NCI-H2081 treated with DMSO at 0.1 percent for 48 hours (cell line): ENCODE data around the gene ZCCHC3.

Experiments used
- DNase-seq: peaks from one replicate; lab custom pipeline; 2025; lab: John Stamatoyannopoulos, UW

Gene ZCCHC3

DNA sequence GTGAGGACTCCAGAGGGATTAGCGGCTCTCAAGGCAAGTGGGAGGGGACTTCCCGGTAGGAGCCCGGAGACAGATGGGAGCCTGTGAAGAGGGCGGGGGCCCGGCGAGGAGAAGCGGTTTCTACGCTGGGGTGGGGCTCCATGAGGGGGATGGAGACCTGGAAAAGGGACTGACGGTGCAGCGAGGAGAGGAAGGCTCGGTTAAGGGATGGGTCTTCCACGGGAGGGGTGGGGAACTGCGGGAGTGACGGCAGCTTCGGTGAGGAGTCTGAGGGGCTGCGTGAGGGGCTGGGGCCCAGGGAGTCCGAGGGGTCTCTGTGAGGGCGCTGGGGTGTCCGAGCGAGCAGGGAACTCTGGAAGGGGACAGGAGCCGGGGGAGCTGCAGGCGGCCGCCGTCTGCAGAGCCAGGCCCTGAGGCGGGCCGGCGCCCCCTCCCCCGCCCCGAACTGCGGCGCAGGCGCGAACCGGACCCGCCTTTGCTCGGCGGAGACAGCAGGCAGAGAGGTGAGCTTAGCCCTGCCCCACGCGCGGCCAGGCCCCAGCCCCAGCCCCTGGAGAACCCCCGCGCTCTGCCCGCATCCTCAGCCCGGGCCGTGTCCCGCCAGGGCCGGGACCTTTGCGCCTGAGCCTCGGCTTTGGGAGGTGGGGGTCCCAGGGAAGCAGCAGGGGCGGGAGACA is 49.4 kb downstream of the ZCCHC3 start, which contains the start of gene NRSN2:
Gene NRSN2 (plus strand): TSS at position 472 of the 677 bp plus-strand sequence. CDS start 2,533 bp downstream, outside the sequence.
- no peak for DNase-seq

DNA sequence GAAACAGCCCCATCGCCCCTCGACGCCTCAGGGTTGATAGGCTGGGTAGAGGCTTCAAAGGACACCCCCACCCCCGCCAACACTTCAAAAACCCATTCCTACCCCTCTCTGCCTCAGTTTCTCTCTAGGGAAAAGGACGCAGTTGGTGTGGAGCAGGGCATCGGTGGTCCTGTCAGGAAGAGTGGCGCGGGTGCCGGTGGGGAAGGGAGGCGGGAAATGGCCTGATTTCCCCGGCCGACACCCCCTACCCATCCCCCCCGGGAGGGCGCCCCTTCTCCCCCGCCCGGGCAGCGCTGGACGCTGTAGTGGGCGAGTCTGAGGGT is 49.9 kb downstream of the ZCCHC3 start:
- no peak for DNase-seq

DNA sequence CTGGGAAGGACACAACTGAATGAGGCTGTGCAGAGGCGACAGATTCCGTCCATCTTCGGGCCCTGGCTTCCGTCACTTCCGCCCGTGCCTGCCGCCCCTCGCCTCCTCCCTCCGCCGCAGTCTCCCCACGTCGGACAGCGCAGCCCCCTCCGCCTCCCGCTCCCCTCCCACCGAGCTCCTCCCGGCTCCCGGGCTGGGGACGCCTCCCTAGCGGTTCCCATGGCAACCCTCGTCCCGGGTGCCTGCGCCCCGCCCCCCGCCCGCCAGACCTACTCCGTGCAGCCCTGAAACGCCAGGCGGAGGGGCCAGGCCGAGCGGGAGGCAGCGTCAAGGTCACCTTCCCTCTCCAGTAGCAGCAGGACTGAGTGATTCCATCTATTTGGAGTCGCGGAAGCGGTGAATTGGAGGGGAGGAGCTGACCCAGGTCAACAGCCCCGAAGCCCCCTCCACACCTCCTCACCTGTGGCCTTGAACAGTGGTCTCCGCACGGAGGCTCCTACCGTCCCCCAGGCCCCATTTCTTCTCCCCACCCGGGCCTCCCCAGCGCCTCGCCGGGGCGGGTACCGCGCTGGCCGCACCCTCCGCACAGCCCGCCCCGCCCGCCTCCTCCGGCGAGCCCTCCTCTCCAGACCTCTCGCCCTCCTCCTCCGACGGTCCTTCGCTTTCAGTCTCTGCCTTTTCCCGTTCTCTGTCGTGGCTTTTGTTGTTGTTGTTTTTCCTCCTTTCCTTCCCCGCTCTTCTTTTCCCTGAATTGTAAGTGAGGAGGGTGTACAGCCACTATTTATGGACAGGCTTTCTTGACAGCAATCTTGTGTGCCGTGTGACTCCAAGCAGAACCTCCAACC is 50.5 kb downstream of the ZCCHC3 start:
- peak; percentile 62 for DNase-seq

DNA sequence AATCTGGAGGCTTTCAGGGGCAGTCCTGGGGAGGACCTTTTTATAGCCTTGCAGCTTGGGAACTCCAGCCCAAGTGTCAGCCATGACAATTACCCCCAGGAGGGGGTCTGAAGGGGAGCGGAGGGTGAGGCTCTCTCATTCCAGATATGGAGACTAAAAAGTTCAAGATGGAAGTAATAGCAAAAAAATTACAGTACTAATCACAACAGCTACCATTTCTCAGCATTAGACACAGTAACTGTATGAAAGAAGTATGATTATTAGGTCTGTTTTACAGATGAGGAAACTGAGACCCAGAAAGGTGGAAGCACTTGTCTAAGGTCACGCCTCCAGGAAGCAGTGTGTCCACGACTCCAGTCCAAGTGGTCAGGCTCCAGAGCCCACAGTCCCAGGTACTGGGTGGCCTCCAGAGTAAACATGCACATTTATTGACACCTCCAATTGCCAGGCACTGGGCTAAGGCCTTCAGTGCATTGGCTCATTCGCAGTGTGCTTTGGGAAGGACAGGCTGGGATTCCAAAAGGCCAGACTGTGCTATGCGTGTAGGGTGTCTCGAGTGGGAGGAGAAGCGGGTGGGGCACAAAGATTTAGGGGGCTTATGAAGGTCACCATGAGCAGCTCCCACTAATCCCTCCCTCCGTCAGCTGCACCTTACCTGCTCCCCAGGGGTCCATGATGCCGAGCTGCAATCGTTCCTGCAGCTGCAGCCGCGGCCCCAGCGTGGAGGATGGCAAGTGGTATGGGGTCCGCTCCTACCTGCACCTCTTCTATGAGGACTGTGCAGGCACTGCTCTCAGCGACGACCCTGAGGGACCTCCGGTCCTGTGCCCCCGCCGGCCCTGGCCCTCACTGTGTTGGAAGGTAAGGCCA is 51.8 kb downstream of the ZCCHC3 start:
- DNase-seq = no peak
